ENCODE measurements around the gene CERS3.

CERS3 gene

GRCh38 chr15:100383302-100384107 is 145.2 kb downstream of the CERS3 start:
- ChIA-PET POLR2A (no interaction called here), CTCF (no interaction called here)
- H3K4me3 ChIP-seq (ENCODE audit: low read depth, low read length) = no peak overlapping the region
- no peak for TF ChIP-seq CTCF (IDR thresholded peaks at IDR 0.05; ENCODE audit: insufficient read depth, low read length, missing control alignments)
- DNase-seq (ENCODE audit: low read depth, low spot score) = no peak

- no peak for TF ChIP-seq CTCF (IDR thresholded peaks at IDR 0.05; ENCODE audit: insufficient read depth, low read length, missing control alignments)
- POLR2A ChIA-PET = no interaction called here
- CTCF ChIA-PET = no interaction called here
- no peak overlapping the region for H3K4me3 ChIP-seq (ENCODE audit: low read depth, low read length)
- DNase-seq (ENCODE audit: low read depth, low spot score) = no peak
These were observed 154.8 kb downstream of the CERS3 start for GRCh38 chr15:100373942-100374341.

- no peak for DNase-seq (ENCODE audit: low read depth, low spot score)
These were observed 155.4 kb downstream of the CERS3 start for GRCh38 chr15:100373120-100373896.

GRCh38 chr15:100372739-100373119 is 156.0 kb downstream of the CERS3 start:
- DNase-seq (ENCODE audit: low read depth, low spot score) = no peak
- no peak for TF ChIP-seq CTCF (IDR thresholded peaks at IDR 0.05; ENCODE audit: insufficient read depth, low read length, missing control alignments)
- CTCF ChIA-PET = no interaction called here
- POLR2A ChIA-PET = no interaction called here
- H3K4me3 ChIP-seq (ENCODE audit: low read depth, low read length) = no peak overlapping the region

More at GRCh38 chr15:100373120-100373896, 155.4 kb downstream of the CERS3 start:
- TF ChIP-seq CTCF (IDR thresholded peaks at IDR 0.05; ENCODE audit: insufficient read depth, low read length, missing control alignments) = no peak
- H3K4me3 ChIP-seq (ENCODE audit: low read depth, low read length) = no peak overlapping the region
- ChIA-PET POLR2A (no interaction called here), CTCF (no interaction called here)

GRCh38 chr15:100355342-100355741 is 173.4 kb downstream of the CERS3 start:
- ChIA-PET CTCF (no interaction called here), POLR2A (no interaction called here)
- no peak for DNase-seq (ENCODE audit: low read depth, low spot score)
- H3K4me3 ChIP-seq (ENCODE audit: low read depth, low read length) = no peak overlapping the region
- TF ChIP-seq CTCF (IDR thresholded peaks at IDR 0.05; ENCODE audit: insufficient read depth, low read length, missing control alignments) = no peak

GRCh38 chr15:100353449-100353848 is 175.3 kb downstream of the CERS3 start:
- no peak for DNase-seq (ENCODE audit: low read depth, low spot score)
- H3K4me3 ChIP-seq (ENCODE audit: low read depth, low read length) = no peak overlapping the region
- POLR2A ChIA-PET = no interaction called here
- TF ChIP-seq CTCF (IDR thresholded peaks at IDR 0.05; ENCODE audit: insufficient read depth, low read length, missing control alignments) = no peak
- CTCF ChIA-PET = no interaction called here

Measured in AG04449 (cell line).